HG03342 (cell line): ENCODE results near the gene FAXC.
"Not testable (repeated sequence)": the region's sequence is repeated elsewhere in the genome, so short reads cannot be mapped to it uniquely, and the experiment has no call there.

Source experiments
- ATAC-seq: cut with Tn5 transposase; IDR thresholded peaks from one replicate; pipeline ENCODE4 v1.9.1; 2021; ENCODE audit warnings: mild to moderate bottlenecking, moderate library complexity; ENCODE audit not compliant: unreplicated experiment

FAXC gene

DNA sequence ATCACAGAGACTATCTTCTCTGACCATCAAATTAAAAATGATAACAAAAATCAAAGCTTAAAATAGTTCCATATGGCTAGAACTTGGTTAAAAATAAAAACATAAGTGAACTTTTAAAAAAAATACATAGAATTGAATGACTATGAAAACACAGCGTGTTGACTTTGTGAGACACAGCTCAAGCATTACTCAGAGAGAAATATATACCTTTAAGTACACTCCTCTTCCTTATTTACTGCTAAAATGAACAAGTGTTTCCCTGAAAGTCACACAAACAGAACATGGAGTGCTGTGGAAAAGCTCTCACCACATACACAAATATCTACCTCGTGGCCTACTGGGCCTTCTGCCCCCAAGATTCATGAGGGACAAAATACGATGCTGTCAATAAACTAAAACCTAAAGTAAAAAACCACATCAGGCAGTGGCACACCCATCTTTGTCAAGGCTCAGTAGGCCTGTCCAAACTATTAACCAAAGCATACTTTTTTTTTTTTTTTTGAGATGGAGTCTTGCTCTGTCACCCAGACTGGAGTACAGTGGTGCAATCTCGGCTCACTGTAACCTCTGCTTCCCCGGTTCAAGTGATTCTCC, 7.5 kb downstream of the FAXC start:
- no peak for ATAC-seq

DNA sequence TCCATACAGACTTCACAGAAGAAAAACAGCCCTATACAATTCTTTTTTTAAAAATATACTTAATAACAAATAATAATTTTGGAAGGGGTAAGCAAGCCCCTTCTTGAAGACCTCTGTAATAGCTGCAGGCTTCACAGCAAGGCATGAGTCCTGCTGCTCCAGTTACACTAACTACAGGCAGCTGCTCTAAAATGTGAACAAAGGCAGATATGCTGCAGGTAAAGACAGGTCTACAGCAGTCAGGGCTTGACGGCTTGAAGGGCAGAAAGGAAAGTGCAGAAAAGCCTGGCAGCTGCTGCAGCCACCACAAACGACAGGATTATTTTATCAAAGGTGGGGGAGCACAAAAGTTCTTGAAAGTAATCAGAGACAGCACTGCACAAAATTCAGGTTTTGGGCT, 11.3 kb downstream of the FAXC start:
- ATAC-seq: no peak

DNA sequence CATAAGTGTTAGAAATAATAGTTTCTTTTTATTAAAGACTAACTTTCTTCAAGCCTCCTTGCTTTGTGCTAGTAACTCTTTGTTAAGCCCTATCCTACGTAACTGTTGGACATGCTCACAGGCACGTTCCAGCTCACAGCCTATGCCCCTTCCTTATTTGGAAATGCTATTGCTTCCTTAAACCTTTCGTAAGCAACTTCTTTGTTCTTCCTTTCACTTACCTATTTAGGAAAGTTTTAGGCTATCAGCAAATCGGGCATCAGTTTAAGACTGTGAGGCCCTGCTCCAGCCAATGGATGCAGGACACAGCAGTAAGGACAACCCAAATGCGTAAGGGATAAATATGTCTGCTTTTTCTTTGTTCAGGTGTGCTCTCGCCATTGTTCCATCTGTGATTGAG, 14.2 kb downstream of the FAXC start:
- not testable (repeated sequence) for ATAC-seq

DNA sequence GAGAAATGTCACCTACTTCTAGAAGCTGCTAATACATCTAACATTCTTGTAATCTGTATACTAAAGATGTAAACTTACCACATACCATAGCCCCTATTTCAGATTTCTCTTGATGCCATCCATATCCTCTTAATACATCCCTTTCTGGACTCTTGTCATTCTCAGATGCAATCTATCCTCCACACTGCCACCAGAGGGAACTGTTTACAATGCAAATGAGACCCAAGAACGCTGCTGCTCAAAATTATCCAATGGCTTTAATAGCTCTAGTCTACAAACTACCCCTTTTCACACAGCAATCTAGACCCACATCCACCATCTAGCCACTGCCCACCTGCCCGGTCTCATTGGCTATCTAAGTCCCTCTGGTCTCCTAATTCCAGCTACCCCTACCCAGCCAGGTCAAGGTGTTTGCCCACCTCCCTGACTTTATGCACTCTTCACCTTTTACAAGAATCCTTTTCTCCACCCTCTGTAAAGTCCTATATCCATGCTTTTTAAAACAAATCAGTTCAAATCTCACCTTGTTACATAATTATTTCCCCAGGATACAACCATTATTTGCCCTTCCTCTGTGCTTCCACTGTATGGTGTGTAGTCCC, 14.8 kb downstream of the FAXC start:
- peak; percentile 29 for ATAC-seq

GRCh38 chr6:99333068-99333467, 16.4 kb downstream of the FAXC start:
- peak; percentile 91 for ATAC-seq

- ATAC-seq: no peak
Observed at GRCh38 chr6:99331531-99331930, 17.9 kb downstream of the FAXC start.

DNA sequence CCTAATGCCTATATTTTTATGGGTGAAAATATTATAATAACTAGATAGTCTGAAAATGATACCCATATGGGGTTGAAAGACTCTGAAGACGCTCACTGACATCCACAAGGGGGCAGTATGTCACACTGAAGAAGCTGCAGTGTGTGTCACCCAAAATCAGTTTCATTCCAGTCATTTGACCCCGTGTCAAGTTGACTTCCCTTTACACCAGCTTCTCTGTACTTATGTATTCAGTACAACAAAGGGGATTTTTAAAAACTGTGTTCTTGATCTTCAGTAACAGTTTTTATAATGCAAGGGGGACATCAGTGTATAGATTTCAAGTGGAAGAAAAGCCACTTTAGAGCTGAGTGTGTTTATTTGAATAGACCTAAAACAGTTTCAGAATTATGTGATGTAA, 19.3 kb downstream of the FAXC start:
- ATAC-seq: peak; percentile 70

DNA sequence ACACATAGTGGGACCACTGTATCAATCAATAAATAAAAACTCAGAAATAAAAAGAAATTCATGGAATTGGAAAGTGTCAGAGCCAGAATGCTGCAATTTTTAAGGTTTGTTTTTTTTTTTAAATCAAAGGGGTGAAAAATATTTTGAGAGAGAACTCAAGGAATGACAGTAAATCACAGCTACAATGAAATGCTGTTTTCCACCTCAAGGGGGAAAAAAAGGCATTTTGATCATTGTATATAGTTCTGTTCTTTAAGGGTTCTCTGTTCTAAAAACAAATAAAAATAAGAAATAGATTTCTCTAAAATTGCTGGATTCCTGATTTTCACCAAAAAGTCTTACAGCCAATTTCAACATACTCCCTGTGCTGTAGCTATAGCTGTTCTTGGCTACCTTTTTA, 24.5 kb downstream of the FAXC start:
- ATAC-seq: no peak

DNA sequence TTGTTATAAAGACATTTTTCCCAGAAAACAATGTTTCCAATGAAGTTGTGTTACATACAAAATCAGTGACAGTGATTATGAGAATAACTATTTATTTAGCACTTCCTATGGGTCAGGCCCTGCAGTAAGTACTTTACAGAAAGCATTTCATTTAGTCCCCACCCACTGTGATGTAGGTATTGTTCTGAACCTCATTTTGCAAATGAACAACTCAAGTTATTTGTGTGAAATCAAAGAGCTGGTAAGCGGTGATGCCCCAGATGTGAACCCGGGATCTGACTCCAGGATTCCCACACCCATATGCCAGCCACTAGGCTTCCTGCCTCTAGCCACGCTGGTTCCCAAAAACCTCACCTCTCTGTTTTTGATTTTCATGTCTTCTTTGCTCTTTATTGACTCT, 30.9 kb downstream of the FAXC start:
- ATAC-seq: no peak

- no peak for ATAC-seq
Observed at GRCh38 chr6:99312354-99312753, 37.1 kb downstream of the FAXC start.

- ATAC-seq: no peak
Observed at GRCh38 chr6:99310553-99310952, 38.9 kb downstream of the FAXC start.

DNA sequence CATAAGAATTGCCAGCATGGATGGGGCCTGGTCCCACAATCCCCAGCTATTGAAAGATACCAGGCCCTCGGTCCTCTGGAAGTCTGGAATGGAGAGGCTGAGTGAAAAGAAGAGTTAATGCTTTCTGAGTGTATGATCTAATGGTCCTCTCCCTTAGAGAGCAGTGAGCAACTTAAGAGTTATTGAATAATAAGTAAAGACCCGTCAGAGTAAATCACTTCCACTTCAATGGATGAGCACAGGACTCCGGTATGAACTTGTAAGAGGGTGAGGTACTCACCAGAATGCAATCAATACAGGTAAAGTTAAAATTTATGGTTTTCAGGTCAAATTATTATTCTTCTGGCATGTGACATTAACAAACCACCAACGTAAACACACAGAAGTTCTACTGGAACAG, 39.9 kb downstream of the FAXC start:
- no peak for ATAC-seq

DNA sequence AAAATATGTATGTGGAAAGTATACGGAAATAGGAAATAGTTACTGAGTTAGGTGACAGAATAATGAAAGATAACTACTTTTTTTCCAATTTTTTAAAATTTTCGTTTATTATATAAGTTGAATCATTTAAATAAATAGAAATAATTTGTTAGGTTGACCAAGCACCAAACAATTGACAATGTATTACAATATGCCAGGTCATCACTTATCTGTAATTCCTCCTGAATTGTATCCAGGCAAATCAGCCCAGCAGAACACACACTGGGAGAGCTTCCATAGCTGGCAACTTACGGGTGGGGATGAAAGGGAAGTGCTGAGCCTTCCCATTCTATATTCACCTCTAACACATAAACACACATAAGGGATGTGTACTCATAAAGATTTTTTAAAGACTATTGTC, 40.7 kb downstream of the FAXC start:
- ATAC-seq: no peak

DNA sequence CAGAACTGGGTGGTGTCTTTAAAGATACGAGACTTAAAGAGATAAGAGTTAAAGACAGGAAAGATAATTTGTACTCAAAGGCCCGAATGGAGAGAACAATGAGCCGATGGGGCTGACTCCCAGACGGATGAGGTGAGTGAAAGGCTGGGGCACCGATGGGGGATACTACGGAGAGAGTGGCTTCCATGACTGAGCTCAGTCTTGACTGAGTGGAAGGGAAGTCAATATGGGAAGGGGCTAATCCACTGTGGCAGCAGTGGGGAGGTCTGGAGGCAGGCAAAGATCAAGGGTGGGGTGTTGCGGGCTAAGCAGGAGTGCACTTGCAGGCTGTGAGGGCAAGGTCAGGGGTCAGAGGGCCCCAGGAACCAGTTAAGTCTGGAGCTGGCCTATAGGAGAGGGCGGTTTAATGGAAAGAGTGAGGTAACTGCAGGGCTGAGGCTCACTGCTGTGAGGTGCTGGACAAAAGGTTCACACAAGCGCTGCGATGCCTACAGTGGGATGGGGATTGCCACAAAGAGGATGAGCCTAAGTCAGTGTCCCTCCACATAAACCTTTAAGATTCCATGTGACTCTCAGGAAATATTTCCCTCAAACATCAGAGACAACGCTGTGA, 42.1 kb downstream of the FAXC start:
- ATAC-seq: no peak

GRCh38 chr6:99306341-99306740, 43.1 kb downstream of the FAXC start:
- no peak for ATAC-seq

DNA sequence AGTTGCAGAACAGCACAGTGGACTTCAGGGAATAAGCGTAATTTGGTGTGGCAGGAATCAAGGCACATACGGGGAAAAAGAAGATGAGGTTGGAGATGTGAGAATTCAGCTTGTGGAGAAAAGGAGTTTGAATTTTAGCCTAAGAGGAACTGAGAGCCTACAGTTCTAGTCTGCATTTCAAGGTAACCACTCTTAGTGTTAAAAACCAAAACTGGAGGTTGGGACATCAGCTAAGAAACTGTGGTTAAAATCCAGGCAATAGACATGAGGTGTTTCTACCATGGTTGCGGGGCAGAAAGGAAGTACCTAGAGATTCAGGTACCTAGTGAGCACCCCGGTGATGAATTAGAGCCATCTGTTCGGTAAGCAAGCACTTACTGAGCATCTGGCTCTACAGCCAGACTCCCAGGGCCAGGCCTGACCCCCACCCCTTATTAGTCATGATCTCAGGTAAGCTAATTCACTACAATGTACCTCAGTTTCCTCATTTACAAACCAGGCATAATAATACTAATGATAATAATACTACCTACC, 44.4 kb downstream of the FAXC start:
- no peak for ATAC-seq

GRCh38 chr6:99297415-99297814, 52.1 kb downstream of the FAXC start:
- ATAC-seq: no peak

DNA sequence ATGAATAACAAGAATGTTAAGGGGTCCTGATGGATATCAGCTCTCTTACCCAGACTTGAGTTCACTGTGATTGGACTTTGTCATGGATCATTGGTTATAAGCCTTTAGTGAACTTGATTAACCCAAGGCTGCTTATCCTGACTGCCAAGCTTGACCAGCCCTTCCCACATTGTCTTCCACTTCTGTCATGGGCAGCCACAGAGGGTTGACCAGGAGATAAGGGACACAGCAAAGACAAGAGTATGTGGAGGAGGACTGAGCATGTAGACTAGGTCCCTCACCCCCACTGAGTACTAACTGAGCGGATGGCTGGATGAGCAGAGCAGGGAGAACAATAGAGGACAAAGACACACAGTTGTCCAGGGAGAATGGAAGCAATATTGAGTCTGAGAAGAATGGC, 52.5 kb downstream of the FAXC start:
- ATAC-seq: no peak

DNA sequence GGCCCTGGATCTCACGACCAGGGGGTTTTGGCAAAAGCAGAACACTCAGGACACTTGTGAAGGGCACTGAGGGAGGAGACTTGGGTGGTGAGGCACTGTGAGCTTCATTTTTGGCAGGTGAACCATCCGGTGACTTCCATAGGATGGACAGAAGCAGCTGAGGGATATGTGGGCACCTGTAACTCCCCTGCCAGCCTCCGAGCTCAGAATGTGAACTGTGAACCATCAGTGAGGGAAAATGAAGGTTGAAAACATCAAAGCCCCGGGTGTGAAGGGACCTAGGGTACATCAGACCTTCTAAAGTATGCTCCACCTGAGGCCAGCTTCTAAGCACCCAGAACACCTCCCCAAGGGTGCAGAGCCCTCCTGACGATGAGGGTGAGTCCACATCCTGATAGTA, 53.2 kb downstream of the FAXC start:
- ATAC-seq: no peak

- no peak for ATAC-seq
Observed at GRCh38 chr6:99295276-99295675, 54.2 kb downstream of the FAXC start.

DNA sequence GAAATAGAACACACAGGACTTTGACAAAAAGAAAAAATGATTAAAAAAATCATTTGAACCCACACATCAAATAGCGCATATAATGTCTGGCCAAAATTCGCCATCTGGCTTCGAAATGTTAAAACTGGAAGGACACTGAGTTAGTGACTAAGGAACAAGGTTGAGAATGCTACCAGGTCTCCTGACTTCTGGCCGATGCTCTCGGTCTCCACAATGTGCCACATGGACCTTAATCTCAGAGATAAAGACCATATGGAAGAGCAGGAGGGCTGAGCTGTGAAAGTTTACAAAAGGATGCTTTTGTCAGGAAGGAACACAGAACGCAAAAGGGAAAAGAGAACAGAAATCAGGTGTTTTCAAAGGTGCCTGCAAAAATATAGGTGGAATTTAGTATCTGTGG, 54.7 kb downstream of the FAXC start:
- ATAC-seq: no peak

DNA sequence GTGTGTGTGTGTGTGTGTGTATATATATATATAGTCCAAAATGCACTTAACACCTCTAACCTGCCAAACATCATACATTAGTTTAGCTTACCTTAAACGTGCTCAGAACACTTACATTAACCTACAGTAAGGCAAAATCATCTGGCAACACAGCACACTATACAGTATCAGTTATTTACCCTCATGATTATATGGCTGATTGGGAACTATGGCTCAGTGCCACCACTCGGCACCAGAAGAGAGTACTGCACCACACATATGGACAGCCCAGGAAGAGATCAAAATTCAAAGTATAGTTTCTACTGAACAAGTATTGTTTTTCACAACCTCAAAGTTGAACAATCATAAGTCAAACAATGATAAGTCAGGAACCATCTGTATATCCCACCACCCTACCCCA, 59.8 kb downstream of the FAXC start:
- ATAC-seq: no peak

GRCh38 chr6:99288668-99289067, 60.8 kb downstream of the FAXC start:
- no peak for ATAC-seq
